ENCODE measurements around the gene PRR15L. TPM values are rescaled to one million over a fixed set of nuclear protein-coding genes. Genes with fewer than 3 reads are reported as not detected.
"Not testable (repeated sequence)": the region's sequence is repeated elsewhere in the genome, so short reads cannot be mapped to it uniquely, and the experiment has no call there.

Gene PRR15L
- total RNA-seq, 4 donors from 2014 or later: 0.87 TPM; not detected in 3

- no peaks in the 10 kb centered on the region for H3K27me3 ChIP-seq
- intact Hi-C loops (cut with DNase I; ENCODE audit: low total_unique reads): no loop called here
- no peaks in the 10 kb centered on the region for H3K4me1 ChIP-seq
- ATAC-seq: no peak
- no peak for DNase-seq
- no peaks in the 10 kb centered on the region for H3K36me3 ChIP-seq
- H3K4me3 ChIP-seq: no peak overlapping the region
- H3K9me3 ChIP-seq: no peaks in the 10 kb centered on the region
- TF ChIP-seq POLR2A (IDR thresholded peaks at IDR 0.05): no peak
- TF ChIP-seq, protein P1, sequence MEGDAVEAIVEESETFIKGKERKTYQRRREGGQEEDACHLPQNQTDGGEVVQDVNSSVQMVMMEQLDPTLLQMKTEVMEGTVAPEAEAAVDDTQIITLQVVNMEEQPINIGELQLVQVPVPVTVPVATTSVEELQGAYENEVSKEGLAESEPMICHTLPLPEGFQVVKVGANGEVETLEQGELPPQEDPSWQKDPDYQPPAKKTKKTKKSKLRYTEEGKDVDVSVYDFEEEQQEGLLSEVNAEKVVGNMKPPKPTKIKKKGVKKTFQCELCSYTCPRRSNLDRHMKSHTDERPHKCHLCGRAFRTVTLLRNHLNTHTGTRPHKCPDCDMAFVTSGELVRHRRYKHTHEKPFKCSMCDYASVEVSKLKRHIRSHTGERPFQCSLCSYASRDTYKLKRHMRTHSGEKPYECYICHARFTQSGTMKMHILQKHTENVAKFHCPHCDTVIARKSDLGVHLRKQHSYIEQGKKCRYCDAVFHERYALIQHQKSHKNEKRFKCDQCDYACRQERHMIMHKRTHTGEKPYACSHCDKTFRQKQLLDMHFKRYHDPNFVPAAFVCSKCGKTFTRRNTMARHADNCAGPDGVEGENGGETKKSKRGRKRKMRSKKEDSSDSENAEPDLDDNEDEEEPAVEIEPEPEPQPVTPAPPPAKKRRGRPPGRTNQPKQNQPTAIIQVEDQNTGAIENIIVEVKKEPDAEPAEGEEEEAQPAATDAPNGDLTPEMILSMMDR (IDR thresholded peaks at IDR 0.05 in 4 of 5, conservative IDR thresholded peaks at IDR 0.05 in 1 of 5): no peak
- in situ Hi-C loops (cut with MboI; ENCODE audit: low sequenced_read_pairs in 4 of 4): no loop called here
- no peak overlapping the region for H3K27ac ChIP-seq
These were observed 31.5 kb upstream of the PRR15L start for GRCh38 chr17:47989159-47989558.

- in situ Hi-C loops (cut with MboI; ENCODE audit: low sequenced_read_pairs in 4 of 4); H3K4me3 ChIP-seq; intact Hi-C loops (cut with DNase I; ENCODE audit: low total_unique reads); DNase-seq; ATAC-seq; H3K4me1 ChIP-seq; H3K36me3 ChIP-seq; H3K27ac ChIP-seq; H3K9me3 ChIP-seq; H3K27me3 ChIP-seq: not testable (repeated sequence)
These were observed 30.8 kb upstream of the PRR15L start for GRCh38 chr17:47988445-47988844.

DNA sequence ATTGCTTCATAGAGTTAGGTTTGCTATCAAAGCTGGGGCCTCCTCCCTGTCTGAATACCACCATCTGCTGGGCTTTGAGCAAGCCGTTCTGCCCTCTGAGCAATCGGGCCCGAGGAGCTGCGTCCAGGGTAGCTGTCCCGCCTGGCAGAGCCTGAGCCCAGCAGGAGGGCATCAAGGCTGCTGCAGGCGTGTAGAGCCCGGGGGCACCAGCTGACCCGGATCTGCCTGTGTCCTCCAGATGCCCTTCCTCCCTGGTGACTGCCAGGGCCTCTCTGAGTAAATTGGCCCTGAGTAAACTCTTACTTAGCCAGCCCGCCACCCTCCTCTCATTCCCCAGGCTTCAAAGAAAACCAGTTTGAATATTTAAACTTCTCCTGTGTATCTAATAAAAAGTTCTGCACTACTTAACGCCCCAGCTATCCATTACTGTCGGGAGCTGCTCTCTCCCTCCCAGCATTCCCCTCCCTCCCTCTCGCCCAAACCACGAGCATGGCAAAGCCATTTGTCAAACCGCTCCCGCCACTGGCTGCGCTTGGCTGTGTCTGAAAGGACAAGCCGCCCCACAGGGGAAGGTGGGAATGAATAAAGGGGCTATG, 29.7 kb upstream of the PRR15L start:
- in situ Hi-C loops (cut with MboI; ENCODE audit: low sequenced_read_pairs in 4 of 4): no loop called here
- Histone ChIP-seq H3K4me3 (no peak overlapping the region), H3K9me3 (no peaks in the 10 kb centered on the region), H3K27ac (no peak overlapping the region), H3K27me3 (no peaks in the 10 kb centered on the region), H3K4me1 (no peaks in the 10 kb centered on the region), H3K36me3 (peaks cover 0 to 8% of the 10 kb centered on the region in 2 donors)
- intact Hi-C loops (cut with DNase I; ENCODE audit: low total_unique reads): no loop called here
- ATAC-seq (no peak), DNase-seq (no peak)
- TF ChIP-seq, protein P1 (IDR thresholded peaks at IDR 0.05 in 4 of 5, conservative IDR thresholded peaks at IDR 0.05 in 1 of 5): no peak
- TF ChIP-seq POLR2A (IDR thresholded peaks at IDR 0.05): no peak

DNA sequence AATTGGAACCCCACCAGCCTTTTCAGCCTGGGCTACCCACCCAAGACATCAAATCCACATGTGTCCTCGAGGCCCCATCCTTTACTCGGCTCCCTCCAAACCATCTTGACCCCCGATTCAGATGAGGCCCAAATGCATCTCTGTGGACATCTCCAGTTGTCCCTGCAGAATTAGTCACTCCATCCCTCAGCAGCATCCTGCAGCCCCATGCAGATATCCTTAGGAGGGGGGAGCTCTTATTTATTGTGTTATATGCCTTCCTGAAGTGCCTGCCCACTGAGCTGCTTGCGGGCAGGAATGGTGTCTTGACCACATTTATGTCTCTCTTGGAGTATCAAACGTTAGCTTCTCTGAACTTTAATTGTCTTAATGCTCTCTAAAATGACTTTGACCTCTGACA, 28.8 kb upstream of the PRR15L start:
- intact Hi-C loops (cut with DNase I; ENCODE audit: low total_unique reads) (no loop called here), in situ Hi-C loops (cut with MboI; ENCODE audit: low sequenced_read_pairs in 4 of 4) (no loop called here)
- ATAC-seq (no peak), DNase-seq (no peak)
- Histone ChIP-seq H3K4me1 (no peaks in the 10 kb centered on the region), H3K27me3 (no peaks in the 10 kb centered on the region), H3K9me3 (no peaks in the 10 kb centered on the region), H3K36me3 (peaks cover 0 to 16% of the 10 kb centered on the region in 2 donors), H3K4me3 (no peak overlapping the region), H3K27ac (no peak overlapping the region)
- no peak for TF ChIP-seq POLR2A (IDR thresholded peaks at IDR 0.05)
- TF ChIP-seq, protein P1 (IDR thresholded peaks at IDR 0.05 in 4 of 5, conservative IDR thresholded peaks at IDR 0.05 in 1 of 5): no peak

DNA sequence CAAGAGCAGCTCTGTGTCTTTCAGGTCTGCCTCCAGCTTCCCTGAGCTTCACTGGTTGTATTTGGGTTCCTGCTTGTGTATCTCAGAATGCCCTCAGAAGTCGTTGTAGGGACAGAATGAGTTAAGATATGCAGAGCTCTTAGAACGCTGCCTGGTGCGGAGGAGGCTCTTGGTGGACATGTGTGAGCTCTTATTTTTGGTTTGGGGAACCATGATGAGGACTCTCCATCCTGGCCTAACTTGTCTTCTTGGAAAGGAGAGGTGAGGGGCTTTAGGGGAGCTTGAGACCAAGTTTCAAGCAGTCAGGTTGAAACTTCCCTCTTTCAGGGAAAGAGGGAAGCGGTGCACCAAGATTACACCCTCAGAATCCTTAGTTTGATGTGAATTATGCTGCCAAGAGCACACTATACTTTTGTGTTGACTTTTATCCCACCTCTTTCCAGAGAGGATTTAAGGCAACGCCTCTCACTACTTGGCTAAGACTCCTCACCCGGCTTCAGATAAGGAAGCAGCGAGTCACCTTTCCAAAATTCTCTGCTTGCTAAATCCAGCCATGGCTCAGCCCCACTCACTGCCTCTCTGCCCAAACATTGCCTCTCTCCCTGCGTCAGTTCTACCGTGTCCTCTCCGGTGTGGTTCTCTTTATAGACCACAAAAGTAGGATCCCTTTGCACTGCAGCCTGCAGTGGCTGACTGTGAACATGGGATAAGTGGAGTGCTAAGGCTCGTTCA, 26.0 kb upstream of the PRR15L start:
- H3K27ac ChIP-seq: no peak overlapping the region
- no peaks in the 10 kb centered on the region for H3K9me3 ChIP-seq
- TF ChIP-seq POLR2A (IDR thresholded peaks at IDR 0.05): no peak
- TF ChIP-seq, protein P1 (IDR thresholded peaks at IDR 0.05 in 4 of 5, conservative IDR thresholded peaks at IDR 0.05 in 1 of 5): no peak
- H3K4me3 ChIP-seq: no peak overlapping the region
- no peaks in the 10 kb centered on the region for H3K4me1 ChIP-seq
- peaks cover 0 to 45% of the 10 kb centered on the region in 2 donors for H3K36me3 ChIP-seq
- H3K27me3 ChIP-seq: no peaks in the 10 kb centered on the region
- no peak for DNase-seq
- no peak for ATAC-seq
- intact Hi-C loops (cut with DNase I; ENCODE audit: low total_unique reads): no loop called here
- in situ Hi-C loops (cut with MboI; ENCODE audit: low sequenced_read_pairs in 4 of 4): no loop called here
